Stimulated activated CD4-positive, alpha-beta T cell treated with anti-CD3 and anti-CD28 coated beads, Interleukin-1b, Interleukin-23, amount 100 ng/mL, for 1 hour (primary cell): ENCODE measurements around the gene YBX2.

Experiments used
- DNase-seq, 2 donors: peaks; one replicate each; pipeline ENCODE4 v3.0.0-alpha.2; 2020; ENCODE audit warnings: low read depth in 2 of 2

YBX2 gene

GRCh38 chr17:7323731-7324437 lies 29.4 kb upstream of the YBX2 start:
- peak; percentile 34 to 54 for DNase-seq

- DNase-seq = no peak
These were observed 28.2 kb upstream of the YBX2 start for GRCh38 chr17:7322520-7323194.

- no peak for DNase-seq
These were observed 27.0 kb upstream of the YBX2 start for GRCh38 chr17:7321466-7321865.

- no peak for DNase-seq
These were observed 23.9 kb upstream of the YBX2 start for GRCh38 chr17:7318121-7318860.

- no peak for DNase-seq
These were observed 22.8 kb upstream of the YBX2 start for GRCh38 chr17:7317161-7317803.

- DNase-seq = no peak
These were observed 21.3 kb upstream of the YBX2 start for GRCh38 chr17:7315570-7316235.

- DNase-seq = peak; percentile 70 to 86
These were observed 20.5 kb upstream of the YBX2 start, which contains the start of gene GPS2 for GRCh38 chr17:7314719-7315569. TSS of gene GPS2 (minus strand) at chr17:7315360. CDS start at chr17:7315052, 308 bp downstream.

GRCh38 chr17:7313890-7314718 lies 19.7 kb upstream of the YBX2 start:
- DNase-seq = no peak

- DNase-seq = no peak
These were observed 18.9 kb upstream of the YBX2 start for GRCh38 chr17:7313088-7313889.

- no peak for DNase-seq
These were observed 18.1 kb upstream of the YBX2 start for GRCh38 chr17:7312432-7313087.

- DNase-seq = no peak
These were observed 16.8 kb upstream of the YBX2 start for GRCh38 chr17:7311110-7311705.

- DNase-seq = no peak
These were observed 15.2 kb upstream of the YBX2 start for GRCh38 chr17:7309628-7310027.

GRCh38 chr17:7308625-7309433 lies 14.4 kb upstream of the YBX2 start:
- peak; percentile 62 to 76 for DNase-seq

- DNase-seq = no peak
These were observed 13.5 kb upstream of the YBX2 start for GRCh38 chr17:7307686-7308624.

- DNase-seq = peak; percentile 100
These were observed 12.7 kb upstream of the YBX2 start, which contains the start of gene EIF5A for GRCh38 chr17:7306911-7307685. TSS of gene EIF5A (plus strand) at chr17:7307628. CDS start at chr17:7309636, 2,008 bp downstream.
